ENCODE results near the gene ARRB2.

- TF ChIP-seq POLR2A (IDR thresholded peaks at IDR 0.05), result no peak
- no peak for TF ChIP-seq CTCF (IDR thresholded peaks at IDR 0.05)
- no peak for TF ChIP-seq POLR2AphosphoS5 (IDR thresholded peaks at IDR 0.05)
Measured at GRCh38 chr17:4747847-4748246, 37.4 kb downstream of the ARRB2 start.
